ENCODE measurements around the gene PPHLN1. TPM values are rescaled to one million over a fixed set of nuclear protein-coding genes. Genes with fewer than 3 reads are reported as not detected.

Gene PPHLN1
- total and polyA plus RNA-seq, 2 of the 8 experiments (the other 6 are each of a cell fraction or from before 2014, with no cell fraction given), result 34.3 to 71.6 TPM

- Histone ChIP-seq H3K23ac (ENCODE audit: insufficient read length) (no peak overlapping the region), H3K27ac (ENCODE audit: low read depth, low read length) (no peak overlapping the region), H2BK120ac (replicated peaks; ENCODE audit: low read depth, low read length) (no peak overlapping the region), H3K27me3 (replicated peaks in 1 of 4; ENCODE audit: control insufficient read depth in 3 of 4, extremely low read depth in 1 of 4, insufficient read depth in 3 of 4, low read length in 3 of 4) (no peaks in the 10 kb centered on the region; a peak in 2 of 7 replicates), H2BK20ac (ENCODE audit: low read length) (no peak overlapping the region), H2BK15ac (ENCODE audit: low read length) (no peak overlapping the region), H3K4me1 (replicated peaks in 1 of 4; ENCODE audit: control insufficient read depth in 3 of 4, insufficient read depth in 4 of 4, low read length in 3 of 4) (peaks cover 7 to 20% (median 15%) of the 10 kb centered on the region in 4 experiments; a peak in 6 of 7 replicates), H2AFZ (ENCODE audit: low read length) (no peak overlapping the region), H3K56ac (replicated peaks; ENCODE audit: insufficient read length, low read depth, low read length) (no peak overlapping the region), H3K18ac (ENCODE audit: extremely low read depth, low read length) (no peak overlapping the region), H3K9ac (replicated peaks in 1 of 4; ENCODE audit: extremely low read depth in 1 of 4, low read depth in 3 of 4, low read length in 3 of 4) (no peak overlapping the region), H4K91ac (replicated peaks; ENCODE audit: insufficient read length, low read length) (no peak overlapping the region), H3K4ac (replicated peaks; ENCODE audit: insufficient read length, low read depth, low read length) (no peak overlapping the region), H3K79me2 (ENCODE audit: control insufficient read depth in 1 of 2, insufficient read depth in 2 of 2, low read length in 2 of 2) (peaks cover 6 to 66% of the 10 kb centered on the region in 2 experiments; a peak in 3 of 4 replicates), H3K9me3 (ENCODE audit: insufficient read depth in 2 of 2, low read depth in 1 of 2, low read length in 1 of 2) (no peaks in the 10 kb centered on the region), H3K79me1 (ENCODE audit: low read depth, low read length) (peaks cover 4% of the 10 kb centered on the region), H2AK5ac (ENCODE audit: low read depth, low read length) (no peak overlapping the region), H3K23me2 (ENCODE audit: low read depth, low read length) (peaks cover 12% of the 10 kb centered on the region), H2BK5ac (ENCODE audit: low read depth, low read length) (no peak overlapping the region), H4K8ac (ENCODE audit: extremely low read depth, insufficient read depth, low read length) (no peak overlapping the region), H3K4me3 (ENCODE audit: extremely low read depth in 1 of 4, insufficient read depth in 2 of 4, low read depth in 3 of 4, low read length in 4 of 4) (peak overlapping the region; percentile 27 to 85 (median 78); a peak in 6 of 8 replicates), H3K36me3 (ENCODE audit: control insufficient read depth in 2 of 4, insufficient read depth in 4 of 4, low read length in 3 of 4) (no peaks in the 10 kb centered on the region), H3K4me2 (ENCODE audit: insufficient read depth in 1 of 2, low read depth in 2 of 2, low read length in 2 of 2) (peak overlapping the region; percentile 75 to 90; a peak in 3 of 4 replicates), H4K20me1 (replicated peaks in 1 of 2; ENCODE audit: control insufficient read depth in 1 of 2, insufficient read depth in 2 of 2, low read length in 2 of 2) (peaks cover 5 to 9% of the 10 kb centered on the region in 2 experiments), H2BK12ac (ENCODE audit: low read depth, low read length) (no peak overlapping the region), H4K5ac (ENCODE audit: insufficient read length, low read depth, low read length) (no peak overlapping the region), H3K14ac (ENCODE audit: insufficient read length) (no peak overlapping the region)
- FAIRE-seq (peak; percentile 77), DNase-seq (ENCODE audit: low read depth in 1 of 2, low spot score in 2 of 2) (peak in 1 of 2 experiments; percentile 36)
- POLR2A ChIA-PET (ENCODE audit: partially characterized antibody), result interaction anchor here (0.9 to 2.9 kb wide), 10 partner anchors 9 to 97 kb away, joined by 3 to 13 read pairs (median 4); no protein-coding TSS in a partner anchor
- 0% methylated on average over 1 of the region's 1 CpG; no CpG with 5 or more reads in 1 of the 2 experiments for WGBS, 2 experiments (ENCODE audit: extremely low coverage in 1 of 2, insufficient coverage in 1 of 2, insufficient read length in 1 of 2, insufficient replicate concordance in 2 of 2, low coverage in 1 of 2, low lambda C conversion rate in 2 of 2, missing lambda C conversion rate in 1 of 2)
- CTCF ChIA-PET (ENCODE audit: partially characterized antibody), result interaction anchor here (1.1 to 10.7 kb wide), 7 partner anchors 7 to 109 kb away, joined by 3 to 104 read pairs (median 3); no protein-coding TSS in a partner anchor
- TF ChIP-seq RAD21 (IDR thresholded peaks at IDR 0.05 in 1 of 2, conservative IDR thresholded peaks at IDR 0.05 in 1 of 2; ENCODE audit: low read depth in 2 of 2, low read length in 2 of 2), result peak in 1 of 2 experiments; percentile 11; a peak in 1 of 4 replicates
- peak; percentile 70 for TF ChIP-seq NANOG (IDR thresholded peaks at IDR 0.05; ENCODE audit: insufficient read depth, low read depth, low read length, poor library complexity, severe bottlenecking)
- peak; percentile 25; the same call in 1 of the 2 replicates for TF ChIP-seq TEAD4 (IDR thresholded peaks at IDR 0.05; ENCODE audit: low read depth, low read length)
- TF ChIP-seq EP300 (IDR thresholded peaks at IDR 0.05; ENCODE audit: borderline replicate concordance in 1 of 2, low read depth in 2 of 2, low read length in 2 of 2), result no peak
Observed at GRCh38 chr12:42481368-42481767, 155.4 kb downstream of the PPHLN1 start.

Data from H1 (cell line).